GM19099 (cell line): ENCODE data around the gene GCNT1.

Experiments
- POLR2A ChIP-seq: IDR thresholded peaks from 3 replicates; pipeline ENCODE4 v1.6.1; 2011; ENCODE audit warnings: low read depth; ENCODE audit not compliant: insufficient read length; ENCODE audit errors: extremely low read depth

GCNT1 gene

GRCh38 chr9:76463211-76463610, 4.2 kb downstream of the GCNT1 start:
- TF ChIP-seq POLR2A = no peak

- TF ChIP-seq POLR2A = no peak
These were observed 5.7 kb downstream of the GCNT1 start for GRCh38 chr9:76464706-76465105.

DNA sequence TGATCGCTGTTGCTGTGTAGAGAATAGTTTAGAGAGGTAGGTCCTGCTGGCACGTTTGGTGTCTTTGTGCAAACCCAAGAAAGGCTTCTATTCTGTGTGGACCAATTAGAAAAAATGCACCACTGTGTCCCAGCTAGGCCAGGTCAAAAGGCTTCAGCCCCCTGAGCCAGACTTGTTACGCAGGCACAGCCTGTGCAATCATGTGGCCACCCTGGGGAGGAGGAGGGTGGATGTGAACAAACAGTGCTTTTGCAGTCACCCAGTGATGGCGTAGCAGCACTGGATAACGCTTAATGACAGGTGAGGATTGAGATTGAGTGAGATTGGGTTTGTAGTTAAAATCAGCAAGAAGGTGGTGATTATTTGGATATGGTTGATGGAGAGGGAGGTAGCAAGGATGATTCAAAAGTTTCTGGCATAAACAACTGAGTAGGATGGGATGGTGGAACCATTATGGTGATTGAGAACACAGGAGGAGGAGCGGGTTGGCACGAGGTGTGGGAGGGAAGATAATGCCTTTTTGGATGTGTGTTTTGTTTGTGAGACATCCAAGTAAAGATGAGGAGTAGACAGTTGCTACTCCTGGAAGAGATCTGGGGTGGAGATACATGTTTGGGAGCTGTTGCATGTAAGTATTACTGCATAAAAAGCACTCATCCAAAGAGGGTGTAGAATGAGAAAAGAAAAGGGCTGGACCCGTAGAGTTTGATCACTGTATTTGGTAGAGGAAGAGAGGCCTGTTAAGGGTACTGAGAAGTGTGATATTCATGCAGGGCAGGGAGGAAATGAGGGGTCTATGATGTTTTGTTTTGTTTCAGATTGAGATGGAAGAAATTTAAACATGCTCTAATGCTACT, 6.7 kb downstream of the GCNT1 start:
- no peak for TF ChIP-seq POLR2A

DNA sequence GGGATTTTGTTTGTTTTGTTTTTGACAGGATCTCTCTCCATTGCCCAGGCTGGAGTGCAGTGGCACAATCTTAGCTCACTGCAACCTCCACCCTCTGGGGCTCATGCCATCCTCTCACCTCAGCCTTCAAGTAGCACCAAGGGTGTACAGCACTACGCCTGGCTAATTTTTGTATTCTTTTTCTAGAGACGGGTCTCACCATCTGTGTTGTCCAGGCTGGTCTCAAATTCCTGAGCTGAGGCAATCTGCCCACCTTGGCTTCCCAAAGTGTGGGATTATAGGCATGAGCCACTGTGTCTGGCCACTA, 7.3 kb downstream of the GCNT1 start:
- TF ChIP-seq POLR2A = no peak

GRCh38 chr9:76474419-76474818, 15.4 kb downstream of the GCNT1 start:
- no peak for TF ChIP-seq POLR2A

GRCh38 chr9:76475686-76476085, 16.7 kb downstream of the GCNT1 start:
- no peak for TF ChIP-seq POLR2A

GRCh38 chr9:76478226-76478625, 19.2 kb downstream of the GCNT1 start:
- TF ChIP-seq POLR2A = no peak

GRCh38 chr9:76486151-76486550, 27.2 kb downstream of the GCNT1 start:
- TF ChIP-seq POLR2A = no peak

DNA sequence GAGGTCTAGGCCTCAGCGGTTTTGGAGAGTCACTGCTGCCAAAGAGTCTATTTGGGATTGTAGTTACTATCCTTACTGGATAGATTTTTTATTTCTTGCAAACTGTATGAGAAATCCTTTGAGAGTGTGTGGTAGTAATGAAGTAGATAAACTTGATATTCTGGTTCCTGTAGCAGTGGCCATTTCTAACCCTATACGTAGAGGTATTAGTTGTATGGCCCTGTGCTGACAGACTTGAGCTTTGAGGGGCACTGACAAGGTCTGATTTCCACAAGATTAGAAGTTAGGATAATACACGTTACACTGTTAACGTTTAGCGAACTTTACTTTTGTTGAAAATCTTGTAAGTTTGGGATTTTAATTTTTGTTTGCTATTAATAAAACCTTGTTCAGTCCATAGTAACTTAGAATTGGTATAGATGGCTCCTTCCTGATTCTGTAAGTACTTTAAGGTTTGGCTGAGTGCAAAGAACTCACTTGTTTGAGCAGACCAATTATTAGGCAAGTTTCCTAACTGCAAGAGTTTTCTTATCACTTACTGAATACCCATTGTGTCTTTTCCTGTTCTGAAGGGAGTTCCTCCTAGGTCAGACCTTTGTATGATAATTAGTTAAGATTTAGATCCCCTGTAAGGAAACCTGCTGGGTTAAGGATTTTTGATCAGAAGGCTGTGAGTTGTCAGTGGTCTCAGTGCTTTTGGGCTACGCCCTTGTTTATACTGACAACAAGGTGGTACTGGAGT, 31.4 kb downstream of the GCNT1 start:
- no peak for TF ChIP-seq POLR2A

- TF ChIP-seq POLR2A = no peak
These were observed 41.1 kb downstream of the GCNT1 start for GRCh38 chr9:76500061-76500460.

DNA sequence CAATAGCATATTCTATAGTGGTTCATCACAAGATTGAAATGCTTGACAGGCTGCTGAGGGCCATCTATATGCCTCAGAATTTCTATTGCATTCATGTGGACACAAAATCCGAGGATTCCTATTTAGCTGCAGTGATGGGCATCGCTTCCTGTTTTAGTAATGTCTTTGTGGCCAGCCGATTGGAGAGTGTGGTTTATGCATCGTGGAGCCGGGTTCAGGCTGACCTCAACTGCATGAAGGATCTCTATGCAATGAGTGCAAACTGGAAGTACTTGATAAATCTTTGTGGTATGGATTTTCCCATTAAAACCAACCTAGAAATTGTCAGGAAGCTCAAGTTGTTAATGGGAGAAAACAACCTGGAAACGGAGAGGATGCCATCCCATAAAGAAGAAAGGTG, 43.8 kb downstream of the GCNT1 start:
- no peak for TF ChIP-seq POLR2A

DNA sequence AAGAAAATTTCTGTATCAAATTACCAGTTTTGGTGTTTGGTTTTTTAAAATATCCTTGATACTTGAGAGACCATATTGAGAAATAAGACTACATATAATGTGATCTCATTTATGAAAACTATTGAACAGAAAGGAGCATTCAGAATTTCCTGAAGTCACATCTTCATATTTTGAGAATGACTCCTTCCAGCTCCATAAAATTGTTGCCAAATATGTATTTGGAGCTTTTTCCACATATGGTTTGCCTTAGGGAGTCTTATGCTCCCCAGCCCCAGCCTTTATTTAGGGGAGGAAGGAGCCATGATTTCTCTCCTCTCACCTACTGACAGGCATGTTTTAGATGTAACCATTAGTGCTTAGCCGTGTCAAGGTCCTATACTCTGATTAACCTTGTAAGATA, 51.1 kb downstream of the GCNT1 start:
- TF ChIP-seq POLR2A = no peak

DNA sequence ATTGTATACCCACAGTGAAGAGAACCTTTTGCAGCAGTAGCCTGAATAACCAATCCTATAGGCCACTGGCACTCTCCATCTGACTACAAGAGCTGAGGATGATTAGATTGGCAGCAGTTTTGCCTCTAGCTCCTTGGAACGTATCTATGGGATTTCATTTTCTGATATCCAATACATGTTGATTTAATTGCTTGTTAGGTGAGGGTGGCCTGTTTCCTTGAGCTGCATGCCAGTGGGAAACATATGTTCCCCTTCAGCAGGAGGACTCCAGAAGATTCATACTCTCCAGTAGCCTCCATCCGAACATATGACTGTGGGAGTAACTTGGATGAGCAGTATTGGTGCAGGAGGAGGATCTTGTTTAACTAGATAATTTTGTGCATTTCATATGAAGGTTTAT, 51.5 kb downstream of the GCNT1 start:
- no peak for TF ChIP-seq POLR2A

DNA sequence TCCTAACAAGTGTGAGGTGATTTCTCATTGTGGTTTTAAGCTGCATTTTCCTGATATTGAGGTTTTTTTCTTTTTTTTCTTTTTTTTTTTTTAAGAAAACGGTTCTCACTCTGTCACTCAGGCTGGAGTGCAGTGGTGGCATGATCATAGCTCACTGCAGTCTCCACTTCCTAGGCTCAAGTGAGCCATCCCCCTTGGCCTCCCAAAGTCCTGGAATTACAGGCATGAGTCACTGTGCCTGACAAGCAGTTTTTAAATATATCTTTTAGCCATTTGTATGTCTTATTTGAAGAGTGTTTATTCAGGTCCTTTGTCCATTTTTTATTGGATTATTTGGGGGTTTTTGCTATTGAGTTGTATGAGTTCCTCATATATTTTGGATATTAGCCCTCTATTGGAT, 53.8 kb downstream of the GCNT1 start:
- TF ChIP-seq POLR2A = no peak

- TF ChIP-seq POLR2A = no peak
These were observed 57.4 kb downstream of the GCNT1 start for GRCh38 chr9:76516350-76516749.

- no peak for TF ChIP-seq POLR2A
These were observed 57.9 kb downstream of the GCNT1 start for GRCh38 chr9:76516871-76517270.
